Femur (tissue), 1 donor: ENCODE results near the gene RAB21.
"Not testable (repeated sequence)": the region's sequence is repeated elsewhere in the genome, so short reads cannot be mapped to it uniquely, and the experiment has no call there.

Source experiments
- DNase-seq: peaks from one replicate; pipeline ENCODE4 v3.0.0-alpha.2; 2017

The RAB21 gene

DNA sequence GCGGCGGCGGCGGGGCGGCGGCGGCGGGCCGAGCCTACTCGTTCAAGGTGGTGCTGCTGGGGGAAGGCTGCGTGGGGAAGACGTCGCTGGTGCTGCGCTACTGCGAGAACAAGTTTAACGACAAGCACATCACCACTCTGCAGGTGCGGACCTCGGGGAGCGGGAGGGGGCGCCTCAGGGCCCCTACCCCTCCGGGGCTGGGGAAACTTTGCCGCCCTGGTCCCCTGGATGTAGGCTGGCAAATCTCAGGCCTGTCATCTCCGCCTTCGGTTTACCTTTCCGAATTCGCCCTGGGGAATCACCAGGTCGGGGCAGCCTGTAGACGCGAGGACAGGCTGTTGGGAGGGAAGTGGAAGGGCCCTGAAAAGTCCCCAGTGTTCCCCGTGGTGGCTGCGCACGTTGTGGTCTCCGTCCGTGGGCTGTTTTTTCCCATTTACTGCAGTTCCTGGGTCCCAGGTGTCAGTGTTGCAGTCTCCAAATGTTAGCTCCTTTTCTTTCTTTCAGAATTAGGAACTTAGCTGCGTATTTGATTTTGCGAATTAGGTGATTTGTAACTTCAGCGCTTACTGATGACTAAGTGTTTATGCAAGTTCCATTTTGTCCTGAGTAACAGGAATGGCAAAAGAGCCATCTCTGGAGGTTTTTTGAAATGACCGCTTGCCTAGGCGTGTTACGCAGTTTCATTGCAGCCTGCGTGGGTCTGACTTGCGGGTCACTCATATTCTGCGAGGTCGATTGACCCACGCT, 656 bp downstream of the RAB21 start:
- DNase-seq, result peak; percentile 26

GRCh38 chr12:71756054-71756690, 1.5 kb downstream of the RAB21 start:
- DNase-seq, result no peak

DNA sequence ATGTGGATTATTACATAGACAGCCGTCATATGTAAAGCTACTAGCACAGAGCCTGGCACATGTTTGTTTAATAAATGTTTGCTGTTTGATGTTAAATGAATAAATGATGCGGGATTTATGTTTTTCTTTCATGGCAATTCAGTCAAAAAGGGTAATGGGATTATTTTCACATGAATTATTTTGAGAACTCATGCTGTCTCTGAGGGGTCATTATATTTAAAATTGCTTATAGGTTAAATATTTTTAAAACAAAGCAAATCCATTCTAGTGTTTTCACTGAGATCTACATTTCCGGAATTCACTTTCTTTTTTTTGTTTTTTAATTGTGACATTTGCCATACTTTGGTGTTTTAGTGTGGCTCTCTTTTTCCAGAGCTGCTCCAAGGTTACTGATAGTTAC, 5.3 kb downstream of the RAB21 start:
- DNase-seq, result no peak

DNA sequence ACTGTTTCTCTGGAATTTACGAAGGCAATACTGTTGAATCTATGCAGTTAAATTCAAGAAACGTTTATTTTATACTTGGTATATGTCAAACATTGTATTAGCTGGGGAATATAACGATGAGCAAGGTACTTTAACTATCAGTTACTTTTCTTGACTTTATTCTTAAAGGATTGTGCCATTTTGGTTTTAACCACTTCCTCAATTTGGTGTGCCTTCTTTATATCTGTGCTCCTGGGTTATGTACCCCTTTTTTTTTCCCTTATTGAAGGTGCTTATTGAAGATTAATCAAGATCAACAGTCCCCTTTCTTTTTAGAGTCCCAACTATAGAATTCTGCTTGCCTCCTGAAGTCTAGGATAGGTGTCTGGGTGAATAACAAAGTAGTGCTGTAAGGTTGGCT, 5.8 kb downstream of the RAB21 start:
- DNase-seq, result no peak

DNA sequence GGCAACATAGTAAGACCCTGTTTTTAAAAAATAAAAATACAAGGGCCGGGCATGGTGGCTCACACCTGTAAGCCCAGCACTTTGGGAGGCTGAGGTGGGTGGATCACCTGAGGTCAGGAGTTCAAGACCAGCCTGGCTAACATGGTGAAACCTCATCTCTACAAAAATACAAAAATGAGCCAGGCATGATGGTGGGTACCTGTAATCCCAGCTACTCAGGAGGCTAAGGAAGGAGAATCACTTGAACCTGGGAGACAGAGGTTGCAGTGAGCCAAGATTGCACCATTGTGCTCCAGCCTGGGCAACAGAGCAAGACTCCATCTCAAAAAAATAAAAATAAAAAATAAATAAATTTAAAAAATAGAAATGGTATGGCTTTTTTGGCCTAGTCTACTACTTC, 6.7 kb downstream of the RAB21 start:
- not testable (repeated sequence) for DNase-seq

GRCh38 chr12:71763677-71764379, 9.2 kb downstream of the RAB21 start:
- DNase-seq, result no peak

DNA sequence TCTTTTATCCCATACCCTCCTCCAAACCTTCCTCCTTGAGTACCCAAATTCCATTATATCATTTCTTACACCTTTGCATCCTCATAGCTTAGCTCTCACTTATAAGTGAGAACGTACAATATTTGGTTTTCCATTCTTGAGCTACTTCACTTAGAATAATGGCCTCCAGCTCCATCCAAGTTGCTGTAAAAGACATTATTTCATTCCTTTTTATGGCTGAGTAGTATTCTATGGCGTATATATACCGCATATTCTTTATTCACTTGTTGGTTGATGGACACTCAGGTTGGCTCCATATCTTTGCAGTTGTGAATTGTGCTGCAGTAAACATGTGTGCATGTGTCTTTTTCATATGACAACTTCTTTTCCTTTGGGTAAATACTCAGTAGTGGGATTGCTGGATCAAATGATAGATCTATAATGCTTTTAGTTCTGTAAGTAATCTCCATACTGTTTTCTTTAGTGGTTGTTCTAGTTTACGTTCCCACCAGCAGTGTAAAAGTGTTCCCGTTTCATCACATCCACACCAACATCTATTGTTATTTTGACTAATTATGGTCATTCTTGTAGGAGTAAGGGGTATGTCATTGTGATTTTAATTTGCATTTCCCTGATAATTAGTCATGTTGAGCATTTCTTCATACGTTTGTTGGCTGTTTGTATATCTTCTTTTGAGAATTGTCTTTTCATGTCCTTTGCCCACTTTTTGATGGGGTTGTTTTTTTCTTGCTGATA, 10.1 kb downstream of the RAB21 start:
- no peak for DNase-seq

DNA sequence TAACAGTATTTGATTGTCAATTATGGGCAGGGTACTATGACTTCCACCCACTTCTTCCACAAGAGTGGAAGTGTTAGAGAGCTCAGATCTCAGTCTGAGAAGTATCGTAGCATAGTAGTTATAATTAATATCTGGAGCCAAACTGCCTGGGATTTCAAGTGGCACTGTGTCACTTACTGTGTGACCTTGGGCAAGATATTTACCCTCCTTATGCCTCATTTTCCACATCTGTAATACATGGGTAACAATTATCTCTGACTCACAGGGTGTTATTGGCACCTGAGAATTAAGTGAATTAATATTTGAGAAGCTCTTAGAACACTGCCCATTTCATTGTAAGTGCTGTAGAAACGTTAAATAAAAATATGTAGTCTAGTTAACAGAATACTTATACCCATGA, 11.5 kb downstream of the RAB21 start:
- no peak for DNase-seq

DNA sequence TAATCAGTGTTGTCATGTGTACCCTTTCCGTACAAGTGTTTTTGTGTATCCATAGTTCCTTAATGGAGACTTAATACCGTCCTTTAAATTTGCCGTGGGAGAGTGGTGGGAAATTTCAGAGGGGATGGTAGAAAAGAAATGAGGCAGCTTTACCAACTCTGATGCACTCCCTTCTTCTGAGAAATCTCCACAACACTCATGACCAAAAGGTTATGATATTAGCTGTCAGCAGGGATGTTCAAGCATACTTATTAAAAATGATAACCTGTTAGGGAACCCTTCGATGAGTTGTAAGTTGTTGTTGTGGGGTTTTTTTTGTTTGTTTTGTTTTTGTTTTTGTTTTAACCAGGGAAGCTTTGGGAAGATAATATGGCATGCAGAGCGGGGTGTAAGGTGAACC, 12.5 kb downstream of the RAB21 start:
- DNase-seq, result no peak

DNA sequence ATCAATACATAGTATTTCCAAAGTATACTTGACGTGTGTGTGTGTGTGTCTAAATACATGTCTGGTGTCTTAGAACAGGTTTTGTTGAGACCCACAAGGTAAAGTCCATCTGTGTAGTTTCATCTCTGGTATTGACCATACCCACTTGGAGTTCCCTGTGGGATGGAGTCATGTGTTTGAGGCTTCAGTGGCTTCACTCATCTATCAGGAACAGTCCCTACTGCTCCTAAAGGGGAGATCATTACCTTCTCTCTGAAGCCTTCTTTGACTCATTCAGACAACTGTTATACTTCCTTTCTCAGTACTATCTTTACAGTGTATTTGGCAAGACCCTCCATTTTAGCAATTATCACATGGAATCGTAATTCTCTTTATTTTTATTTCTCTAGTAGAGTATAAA, 14.2 kb downstream of the RAB21 start:
- DNase-seq, result no peak

- DNase-seq, result no peak
Observed at GRCh38 chr12:71771069-71771468, 16.4 kb downstream of the RAB21 start.

DNA sequence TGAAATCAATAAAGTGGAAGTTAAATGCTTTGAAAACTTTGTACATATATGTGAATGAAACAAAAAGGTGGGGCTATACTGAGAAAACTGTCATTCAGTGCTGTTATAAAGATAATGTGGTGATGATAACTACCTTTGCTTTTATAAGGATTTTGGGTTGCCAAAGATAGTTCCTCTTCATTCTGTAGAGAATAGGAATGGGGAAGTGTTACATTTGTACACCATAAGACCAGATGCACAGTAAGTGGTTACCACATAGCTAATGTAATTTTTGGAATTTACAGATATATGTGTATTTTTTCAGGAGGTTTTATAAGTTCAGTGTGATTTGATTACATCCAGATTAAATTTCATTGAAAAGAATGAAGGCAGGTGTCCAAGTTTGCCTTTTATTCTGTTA, 18.1 kb downstream of the RAB21 start:
- no peak for DNase-seq

DNA sequence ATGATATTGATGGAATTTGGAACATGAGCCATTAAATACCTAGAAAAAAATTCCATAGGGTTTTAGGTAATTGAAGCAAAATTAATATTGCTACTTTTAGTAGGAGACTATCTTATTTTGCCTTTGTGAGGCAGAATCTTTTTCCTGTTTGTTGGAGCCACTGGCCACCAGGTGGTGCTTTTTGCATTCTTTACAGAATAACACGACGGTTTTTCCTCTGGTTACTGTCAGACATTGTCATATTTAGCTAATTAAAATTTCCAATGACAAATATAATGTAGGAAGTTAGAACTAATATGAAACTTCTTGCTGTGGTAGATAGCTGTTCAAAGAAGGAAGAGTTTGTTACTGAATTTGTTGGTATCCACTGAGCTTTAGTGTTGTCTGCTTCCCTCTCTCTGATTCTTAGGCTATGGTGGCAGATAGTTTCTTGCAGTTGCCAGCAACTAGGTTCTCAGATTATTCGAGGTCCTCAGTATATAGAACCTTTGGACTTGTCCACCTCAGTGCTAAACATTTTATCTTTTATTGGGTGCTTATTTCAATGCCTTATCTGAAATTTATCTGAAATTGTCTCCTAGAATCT, 25.7 kb downstream of the RAB21 start:
- peak; percentile 30 for DNase-seq

DNA sequence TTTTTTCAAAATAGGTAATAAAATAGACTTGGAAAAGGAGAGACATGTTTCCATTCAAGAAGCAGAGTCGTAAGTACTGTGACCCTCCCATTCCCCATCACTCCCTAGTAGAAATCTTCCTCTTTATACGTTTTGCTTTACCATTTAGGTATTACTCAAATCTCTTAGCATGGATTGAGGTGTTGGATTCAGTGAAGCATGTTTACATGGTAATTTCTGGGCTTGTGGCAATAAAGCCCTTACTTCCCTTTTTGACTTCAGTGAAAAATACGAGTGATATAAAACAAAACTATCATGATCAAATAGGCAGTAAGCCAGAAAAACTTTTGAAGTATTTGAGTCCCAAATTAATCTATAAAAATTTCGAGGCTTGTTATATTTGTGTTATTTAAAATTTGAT, 27.4 kb downstream of the RAB21 start:
- DNase-seq, result no peak

GRCh38 chr12:71786829-71787228, 32.2 kb downstream of the RAB21 start:
- no peak for DNase-seq

DNA sequence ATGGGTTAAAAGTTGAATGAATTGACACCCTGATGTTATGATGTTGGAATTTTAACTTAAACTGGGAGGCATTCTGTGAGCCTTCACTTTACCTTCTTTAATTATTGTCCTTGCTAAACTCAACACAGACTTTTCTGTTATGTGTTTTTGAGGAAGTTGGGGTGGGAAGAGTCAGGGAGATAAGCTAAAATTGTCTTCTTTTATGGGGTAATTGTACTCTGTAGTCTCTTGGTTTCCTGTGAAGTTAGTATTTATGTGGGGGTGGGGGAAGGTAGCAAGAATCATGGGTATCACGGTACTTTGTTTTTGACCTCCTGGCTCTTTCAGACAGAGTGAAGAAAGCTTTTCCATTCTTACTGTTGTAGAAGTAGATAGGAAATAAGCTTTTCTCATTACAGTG, 32.9 kb downstream of the RAB21 start:
- no peak for DNase-seq

DNA sequence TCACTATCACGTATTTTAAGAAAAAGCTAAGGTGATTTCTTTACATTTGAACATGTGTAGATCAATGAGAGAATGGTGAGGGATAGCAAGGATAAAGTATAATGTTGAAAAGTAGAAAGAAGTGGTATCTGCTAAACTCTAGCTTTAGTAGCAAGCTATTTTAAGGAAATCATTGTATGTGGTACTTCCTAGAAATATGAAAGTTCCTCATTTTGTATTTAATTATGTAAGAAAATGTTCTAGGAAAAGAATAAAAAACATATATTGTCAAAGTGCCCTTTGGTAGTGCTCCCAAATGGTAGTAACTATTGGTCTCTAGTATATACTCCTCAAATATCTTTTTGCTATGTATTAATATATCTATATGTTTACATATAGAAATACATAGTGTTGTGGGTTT, 35.7 kb downstream of the RAB21 start:
- no peak for DNase-seq

DNA sequence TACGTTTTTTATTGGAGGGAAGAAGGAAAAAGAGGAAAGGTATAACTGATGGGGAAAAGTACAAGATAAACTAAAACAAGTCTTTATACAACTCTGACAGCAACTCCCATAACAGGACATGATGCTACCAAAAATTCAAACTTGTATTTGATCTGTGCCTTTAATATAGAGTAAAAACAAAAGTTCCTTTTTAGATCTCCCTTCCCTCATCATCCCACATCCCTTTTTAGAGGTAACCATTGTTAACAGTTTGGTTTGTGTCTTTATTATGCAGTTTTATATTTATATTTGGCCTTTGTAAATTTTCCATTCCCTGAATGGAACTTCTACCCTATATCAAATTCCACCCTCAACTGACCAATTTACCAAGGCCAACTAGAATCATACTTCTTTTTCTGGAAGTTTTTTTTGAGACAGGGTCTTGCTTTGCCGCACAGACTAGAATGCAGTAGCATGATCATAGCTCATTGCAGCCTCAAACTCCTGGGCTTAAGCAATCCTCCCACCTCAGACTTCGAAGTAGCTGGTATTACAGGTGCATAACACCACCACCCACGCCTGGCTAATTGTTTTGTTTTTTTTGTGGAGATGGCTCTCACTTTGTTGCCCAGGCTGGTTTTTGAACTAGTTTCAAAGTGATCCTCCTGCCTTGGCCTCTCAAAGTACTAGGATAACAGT, 36.9 kb downstream of the RAB21 start:
- no peak for DNase-seq

DNA sequence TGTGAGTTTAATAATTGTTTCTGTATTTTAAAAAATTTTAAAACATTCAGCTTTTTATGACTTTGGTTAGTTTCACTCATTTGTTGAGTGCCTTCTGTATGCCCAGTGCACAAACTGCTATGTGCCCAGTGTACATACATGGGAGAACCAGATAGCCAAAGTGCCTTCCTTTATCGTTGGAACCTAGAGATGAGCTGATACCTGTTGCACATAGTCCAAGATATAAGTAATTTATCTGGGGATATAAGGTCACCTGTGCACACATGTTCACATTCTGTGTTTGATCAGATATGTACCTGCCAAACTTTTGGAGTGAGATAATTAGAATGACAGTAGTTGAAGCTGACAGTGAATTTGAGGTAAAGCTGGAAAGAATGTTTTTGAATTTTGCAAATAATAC, 37.9 kb downstream of the RAB21 start:
- DNase-seq, result no peak

- DNase-seq, result no peak
Observed at GRCh38 chr12:71795901-71796300, 41.2 kb downstream of the RAB21 start.

GRCh38 chr12:71797531-71797930, 42.9 kb downstream of the RAB21 start:
- DNase-seq, result no peak

GRCh38 chr12:71799106-71799505, 44.4 kb downstream of the RAB21 start:
- DNase-seq, result no peak

DNA sequence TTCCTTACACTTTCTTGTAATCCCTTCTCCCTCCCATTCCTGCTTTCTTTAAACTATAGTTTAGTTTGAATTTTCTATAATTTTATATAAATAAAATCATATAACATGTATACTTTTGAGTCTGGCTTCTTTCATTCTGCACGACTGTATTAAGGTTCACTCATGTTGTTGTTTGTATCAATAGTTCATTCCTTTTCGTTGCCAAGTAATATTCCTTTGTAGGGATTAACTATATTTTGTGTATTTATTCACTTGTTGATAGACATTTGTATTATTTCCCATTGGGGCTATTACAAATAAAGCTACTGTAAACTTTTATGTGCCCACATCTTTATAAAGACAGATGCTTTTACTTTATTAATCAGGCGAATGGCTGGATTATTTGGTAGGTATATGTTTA, 45.5 kb downstream of the RAB21 start:
- DNase-seq, result no peak
